Endodermal cell (in vitro differentiated cells): ENCODE data around the gene KCNG2. TPM values are rescaled to one million over a fixed set of nuclear protein-coding genes. Genes with fewer than 3 reads are reported as not detected.

ENCODE experiments used
- DNase-seq: peaks from one replicate; pipeline ENCODE4 v3.0.0-alpha.2; 2017
- H3K27ac ChIP-seq: 2 replicates; pipeline ENCODE4 v1.5.1; 2013; ENCODE audit warnings: mild to moderate bottlenecking, low read depth, low read length, moderate library complexity
- H3K27me3 ChIP-seq: 2 replicates; pipeline ENCODE4 v1.6.1; 2013; ENCODE audit warnings: mild to moderate bottlenecking, low read length, moderate library complexity; ENCODE audit not compliant: insufficient read depth, control insufficient read depth, poor library complexity, severe bottlenecking
- H3K36me3 ChIP-seq: 2 replicates; pipeline ENCODE4 v1.7.0; 2013; ENCODE audit warnings: mild to moderate bottlenecking, low read length, moderate library complexity; ENCODE audit not compliant: control insufficient read depth, insufficient read depth
- H3K4me1 ChIP-seq: one replicate; pipeline ENCODE4 v1.7.0; 2013; ENCODE audit warnings: low read length; ENCODE audit not compliant: control insufficient read depth, insufficient read depth
- H3K4me3 ChIP-seq: 2 replicates; pipeline ENCODE4 v1.5.1; 2013; ENCODE audit warnings: mild to moderate bottlenecking, low read length, moderate library complexity
- H3K9ac ChIP-seq: 2 replicates; pipeline ENCODE4 v1.6.1; 2013; ENCODE audit warnings: mild to moderate bottlenecking, low read length, moderate library complexity; ENCODE audit not compliant: poor library complexity, severe bottlenecking; ENCODE audit errors: extremely low read depth
- H3K9me3 ChIP-seq: 2 replicates; pipeline ENCODE4 v1.6.1; 2013; ENCODE audit warnings: mild to moderate bottlenecking, low read length, moderate library complexity; ENCODE audit not compliant: control insufficient read depth
- H3K27ac Mint-ChIP-seq: 2 replicates; pipeline ENCODE4 v1.8.0; 2020; ENCODE audit warnings: mixed read lengths
- H3K27me3 Mint-ChIP-seq: 2 replicates; pipeline ENCODE4 v1.8.0; 2021; ENCODE audit warnings: mild to moderate bottlenecking, mixed read lengths; ENCODE audit not compliant: insufficient read depth
- H3K36me3 Mint-ChIP-seq: 2 replicates; pipeline ENCODE4 v1.8.0; 2020; ENCODE audit warnings: low read depth, mixed read lengths
- H3K4me1 Mint-ChIP-seq: 2 replicates; pipeline ENCODE4 v1.8.0; 2020; ENCODE audit warnings: mixed read lengths
- H3K4me3 Mint-ChIP-seq: 2 replicates; pipeline ENCODE4 v1.8.0; 2020; ENCODE audit warnings: mild to moderate bottlenecking, moderate library complexity, mixed read lengths
- H3K9me3 Mint-ChIP-seq: 2 replicates; pipeline ENCODE4 v1.8.0; 2020; ENCODE audit warnings: mild to moderate bottlenecking, mixed read lengths
- WGBS, 2 experiments: methylation state at CpG; one replicate each; pipeline versions ENCODE4 v1.1.5 to v1.1.7; 2013; ENCODE audit warnings: missing lambda C conversion rate in 2 of 2, mixed read lengths in 1 of 2; ENCODE audit not compliant: insufficient coverage in 1 of 2, insufficient read length in 1 of 2; 5-methylcytosine and 5-hydroxymethylcytosine counted together
- total RNA-seq, 2 donors: library from RNA; stranded (reverse); fragmentation: NEBNext Ultra II Directional in 1 of 2; extraction: Animal tissue kit (Norgen Biotek cat#: 25700) in 1 of 2; gene quantifications; 2 replicates in 1 of 2; 3 replicates in 1 of 2; pipeline ENCODE4 v1.2.1, GENCODE V29; 2021
- TF ChIP-seq, protein P1 (sequence below): fragments of 200-600 bp; sonication (generic); conservative IDR thresholded peaks from 2 replicates; pipeline ENCODE4 v1.5.0; 2021; ENCODE audit warnings: antibody characterized with exemption, mild to moderate bottlenecking

The KCNG2 gene
- total RNA-seq, 2 donors from 2014 or later: not detected

DNA sequence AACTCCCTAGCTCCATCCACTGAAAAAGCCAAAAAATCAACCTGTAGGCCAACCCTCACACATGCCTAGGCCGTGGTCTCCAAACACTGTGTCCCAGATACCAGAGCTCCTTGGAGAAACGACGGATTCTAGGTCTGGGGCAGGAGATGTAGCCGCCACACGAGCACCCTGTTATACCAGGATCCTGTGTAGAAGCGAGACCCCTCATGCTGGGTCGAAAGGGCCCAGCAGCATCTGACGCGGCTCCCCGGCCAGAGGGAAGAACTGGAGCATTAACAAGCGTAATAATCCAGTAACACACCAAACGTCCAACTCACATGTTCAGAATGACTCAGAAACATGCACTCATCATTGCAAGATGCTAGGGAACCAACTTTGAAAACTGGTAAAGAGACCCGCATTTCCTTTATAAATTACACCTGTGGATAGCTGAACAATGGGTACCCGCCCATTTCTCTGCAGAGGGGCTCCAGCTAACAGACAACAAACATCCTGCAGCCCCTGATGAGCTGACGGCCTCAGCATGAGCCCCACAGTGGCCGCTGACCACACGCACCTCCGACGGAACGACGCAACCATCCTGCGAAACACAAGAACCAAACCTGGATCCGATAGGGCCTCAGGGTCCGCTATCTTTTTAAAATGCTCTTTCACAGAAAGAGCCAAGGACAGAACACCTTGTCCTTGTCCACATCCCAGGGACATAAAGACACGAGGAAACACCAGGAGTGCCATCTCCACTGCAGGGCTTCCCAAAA, 139.5 kb downstream of the KCNG2 start:
- H3K9ac ChIP-seq: no peak overlapping the region

GRCh38 chr18:79938196-79938595, 140.5 kb downstream of the KCNG2 start:
- peaks cover 71% of the 10 kb centered on the region for H3K36me3 Mint-ChIP-seq
- H3K27me3 Mint-ChIP-seq: peaks cover 5% of the 10 kb centered on the region

More for the DNA sequence above, 139.5 kb downstream of the KCNG2 start:
- Histone ChIP-seq H3K27ac (no peak overlapping the region), H3K9me3 (peaks cover 27% of the 10 kb centered on the region), H3K27me3 (no peaks in the 10 kb centered on the region), H3K36me3 (peaks cover 47% of the 10 kb centered on the region), H3K4me3 (no peak overlapping the region), H3K4me1 (no peaks in the 10 kb centered on the region)
- H3K9me3 Mint-ChIP-seq: peaks cover 18% of the 10 kb centered on the region
- DNase-seq: peak; percentile 20
- WGBS, 2 experiments: 94 to 95% methylated on average over 17 to 25 of the region's 25 CpGs
- peaks cover 5% of the 10 kb centered on the region for H3K27me3 Mint-ChIP-seq
- TF ChIP-seq, protein P1, sequence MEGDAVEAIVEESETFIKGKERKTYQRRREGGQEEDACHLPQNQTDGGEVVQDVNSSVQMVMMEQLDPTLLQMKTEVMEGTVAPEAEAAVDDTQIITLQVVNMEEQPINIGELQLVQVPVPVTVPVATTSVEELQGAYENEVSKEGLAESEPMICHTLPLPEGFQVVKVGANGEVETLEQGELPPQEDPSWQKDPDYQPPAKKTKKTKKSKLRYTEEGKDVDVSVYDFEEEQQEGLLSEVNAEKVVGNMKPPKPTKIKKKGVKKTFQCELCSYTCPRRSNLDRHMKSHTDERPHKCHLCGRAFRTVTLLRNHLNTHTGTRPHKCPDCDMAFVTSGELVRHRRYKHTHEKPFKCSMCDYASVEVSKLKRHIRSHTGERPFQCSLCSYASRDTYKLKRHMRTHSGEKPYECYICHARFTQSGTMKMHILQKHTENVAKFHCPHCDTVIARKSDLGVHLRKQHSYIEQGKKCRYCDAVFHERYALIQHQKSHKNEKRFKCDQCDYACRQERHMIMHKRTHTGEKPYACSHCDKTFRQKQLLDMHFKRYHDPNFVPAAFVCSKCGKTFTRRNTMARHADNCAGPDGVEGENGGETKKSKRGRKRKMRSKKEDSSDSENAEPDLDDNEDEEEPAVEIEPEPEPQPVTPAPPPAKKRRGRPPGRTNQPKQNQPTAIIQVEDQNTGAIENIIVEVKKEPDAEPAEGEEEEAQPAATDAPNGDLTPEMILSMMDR: no peak
- no peak overlapping the region for H3K27ac Mint-ChIP-seq
- H3K36me3 Mint-ChIP-seq: peaks cover 75% of the 10 kb centered on the region
- H3K4me1 Mint-ChIP-seq: peaks cover 16% of the 10 kb centered on the region
- H3K4me3 Mint-ChIP-seq: no peak overlapping the region

GRCh38 chr18:79939096-79939495, 141.4 kb downstream of the KCNG2 start:
- Histone ChIP-seq H3K27ac (no peak overlapping the region), H3K4me3 (no peak overlapping the region), H3K4me1 (peaks cover 11% of the 10 kb centered on the region), H3K36me3 (peaks cover 42% of the 10 kb centered on the region), H3K9me3 (peaks cover 11% of the 10 kb centered on the region), H3K27me3 (no peaks in the 10 kb centered on the region), H3K9ac (no peak overlapping the region)
- no peak overlapping the region for H3K27ac Mint-ChIP-seq
- peak; percentile 5 for DNase-seq
- H3K36me3 Mint-ChIP-seq: peaks cover 65% of the 10 kb centered on the region
- H3K9me3 Mint-ChIP-seq: peaks cover 3% of the 10 kb centered on the region
- WGBS, 2 experiments: 91 to 97% methylated on average over 5 of the region's 5 CpGs
- no peak overlapping the region for H3K4me3 Mint-ChIP-seq
- peaks cover 3% of the 10 kb centered on the region for H3K27me3 Mint-ChIP-seq
- TF ChIP-seq, protein P1: no peak
- H3K4me1 Mint-ChIP-seq: peaks cover 21% of the 10 kb centered on the region

More at GRCh38 chr18:79938196-79938595, 140.5 kb downstream of the KCNG2 start:
- Histone ChIP-seq H3K9me3 (peaks cover 18% of the 10 kb centered on the region), H3K9ac (no peak overlapping the region), H3K4me3 (no peak overlapping the region), H3K4me1 (peaks cover 3% of the 10 kb centered on the region), H3K27me3 (no peaks in the 10 kb centered on the region), H3K27ac (no peak overlapping the region), H3K36me3 (peaks cover 48% of the 10 kb centered on the region)
- no peak overlapping the region for H3K27ac Mint-ChIP-seq
- WGBS, 2 experiments: 92 to 97% methylated on average over 4 to 9 of the region's 9 CpGs
- TF ChIP-seq, protein P1: no peak
- no peak overlapping the region for H3K4me3 Mint-ChIP-seq
- DNase-seq: peak; percentile 23
- peaks cover 9% of the 10 kb centered on the region for H3K9me3 Mint-ChIP-seq
- H3K4me1 Mint-ChIP-seq: peaks cover 22% of the 10 kb centered on the region
